ENCODE data around the gene PARP16.

PARP16 gene

GRCh38 chr15:65310431-65311137 lies 23.9 kb upstream of the PARP16 start:
- Histone ChIP-seq H3K36me3 (replicated peaks; ENCODE audit: low read depth, low read length) (no peaks in the 10 kb centered on the region), H3K4me2 (ENCODE audit: low read length) (no peak overlapping the region), H3K27me3 (ENCODE audit: low read depth, low read length) (peaks cover 20% of the 10 kb centered on the region), H3K27ac (ENCODE audit: low read length) (no peak overlapping the region), H3K4me3 (ENCODE audit: low read length) (no peak overlapping the region), H3K79me2 (ENCODE audit: low read length) (no peaks in the 10 kb centered on the region), H3K9ac (ENCODE audit: low read length) (no peak overlapping the region), H3K4me1 (ENCODE audit: low read length) (0 out of 2 replicates have a peak, but pooled peaks cover 4% of the 10 kb centered on the region), H2AFZ (ENCODE audit: low read depth, low read length) (no peak overlapping the region), H3K9me3 (ENCODE audit: insufficient read depth, low read length) (no peaks in the 10 kb centered on the region), H4K20me1 (ENCODE audit: insufficient read depth, low read length) (no peaks in the 10 kb centered on the region)
- TF ChIP-seq CTCF (IDR thresholded peaks at IDR 0.05; ENCODE audit: low read depth, low read length) (no peak), EZH2phosphoT487 (IDR thresholded peaks at IDR 0.05; ENCODE audit: low read depth) (no peak)

DNA sequence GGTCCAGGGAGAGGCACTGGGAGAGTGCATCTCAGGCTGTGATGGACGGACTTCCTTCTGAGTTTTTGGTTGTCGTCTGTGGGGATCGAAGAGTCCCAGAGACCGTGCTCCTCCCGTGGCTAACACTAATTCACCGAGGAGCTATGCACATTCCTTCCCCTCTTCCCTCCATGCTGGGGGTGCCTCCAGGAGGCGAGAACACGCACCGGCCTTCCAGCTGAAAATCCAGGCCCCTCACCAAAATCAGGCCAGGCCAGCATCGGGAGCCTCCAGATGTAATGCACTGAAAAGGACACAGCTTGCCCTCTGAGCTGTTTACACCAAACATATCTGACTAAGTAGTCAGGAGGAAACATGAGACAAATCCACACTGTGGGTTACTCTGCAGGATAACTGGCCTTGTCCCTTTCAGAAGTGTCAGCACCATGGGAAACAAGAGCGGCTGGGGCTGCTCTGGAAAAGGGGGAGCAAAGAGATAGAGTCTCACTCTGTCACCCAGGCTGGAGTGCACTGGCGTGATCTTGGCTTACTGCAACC lies 23.3 kb upstream of the PARP16 start:
- no peak overlapping the region for H3K4me2 ChIP-seq (ENCODE audit: low read length)
- no peak overlapping the region for H2AFZ ChIP-seq (ENCODE audit: low read depth, low read length)
- H3K4me3 ChIP-seq (ENCODE audit: low read length), result no peak overlapping the region
- H3K27ac ChIP-seq (ENCODE audit: low read length), result no peak overlapping the region
- H3K36me3 ChIP-seq (replicated peaks; ENCODE audit: low read depth, low read length), result no peaks in the 10 kb centered on the region
- H4K20me1 ChIP-seq (ENCODE audit: insufficient read depth, low read length), result no peaks in the 10 kb centered on the region
- H3K9me3 ChIP-seq (ENCODE audit: insufficient read depth, low read length), result no peaks in the 10 kb centered on the region
- no peaks in the 10 kb centered on the region for H3K79me2 ChIP-seq (ENCODE audit: low read length)
- no peak for TF ChIP-seq CTCF (IDR thresholded peaks at IDR 0.05; ENCODE audit: low read depth, low read length)
- TF ChIP-seq EZH2phosphoT487 (IDR thresholded peaks at IDR 0.05; ENCODE audit: low read depth), result no peak
- peaks cover 20% of the 10 kb centered on the region for H3K27me3 ChIP-seq (ENCODE audit: low read depth, low read length)
- H3K4me1 ChIP-seq (ENCODE audit: low read length), result peaks cover 9% of the 10 kb centered on the region
- H3K9ac ChIP-seq (ENCODE audit: low read length), result no peak overlapping the region

DNA sequence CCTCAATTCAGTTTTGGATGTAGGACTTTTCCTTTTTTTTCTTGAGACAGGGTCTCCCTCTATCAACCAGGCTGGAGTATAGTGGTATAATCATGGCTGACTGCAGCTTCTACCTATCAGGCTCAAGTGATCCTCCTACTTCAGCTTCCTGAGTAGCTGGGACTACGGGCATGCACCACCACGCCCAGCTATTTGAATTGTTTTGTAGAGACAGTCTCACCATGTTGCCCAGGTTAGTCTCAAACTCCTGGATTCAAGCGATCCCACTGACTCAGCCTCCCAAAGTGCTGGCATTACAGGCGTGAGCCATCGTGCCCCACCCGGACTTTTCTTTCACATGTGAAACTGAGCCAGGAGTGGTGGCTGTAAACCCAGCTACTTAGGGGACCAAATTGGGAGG lies 21.3 kb upstream of the PARP16 start:
- H2AFZ ChIP-seq (ENCODE audit: low read depth, low read length), result no peak overlapping the region
- H3K27ac ChIP-seq (ENCODE audit: low read length), result no peak overlapping the region
- H3K79me2 ChIP-seq (ENCODE audit: low read length), result no peaks in the 10 kb centered on the region
- H3K9ac ChIP-seq (ENCODE audit: low read length), result no peak overlapping the region
- no peak for TF ChIP-seq CTCF (IDR thresholded peaks at IDR 0.05; ENCODE audit: low read depth, low read length)
- no peak for TF ChIP-seq EZH2phosphoT487 (IDR thresholded peaks at IDR 0.05; ENCODE audit: low read depth)
- no peaks in the 10 kb centered on the region for H4K20me1 ChIP-seq (ENCODE audit: insufficient read depth, low read length)
- peaks cover 20% of the 10 kb centered on the region for H3K27me3 ChIP-seq (ENCODE audit: low read depth, low read length)
- H3K36me3 ChIP-seq (replicated peaks; ENCODE audit: low read depth, low read length), result no peaks in the 10 kb centered on the region
- H3K4me1 ChIP-seq (ENCODE audit: low read length), result peaks cover 15% of the 10 kb centered on the region
- H3K4me3 ChIP-seq (ENCODE audit: low read length), result no peak overlapping the region
- no peak overlapping the region for H3K4me2 ChIP-seq (ENCODE audit: low read length)
- H3K9me3 ChIP-seq (ENCODE audit: insufficient read depth, low read length), result no peaks in the 10 kb centered on the region

GRCh38 chr15:65306551-65306950 lies 19.9 kb upstream of the PARP16 start:
- H3K4me2 ChIP-seq (ENCODE audit: low read length), result no peak overlapping the region
- no peaks in the 10 kb centered on the region for H3K36me3 ChIP-seq (replicated peaks; ENCODE audit: low read depth, low read length)
- H3K27me3 ChIP-seq (ENCODE audit: low read depth, low read length), result peaks cover 13% of the 10 kb centered on the region
- no peak overlapping the region for H3K9ac ChIP-seq (ENCODE audit: low read length)
- no peaks in the 10 kb centered on the region for H3K9me3 ChIP-seq (ENCODE audit: insufficient read depth, low read length)
- H3K79me2 ChIP-seq (ENCODE audit: low read length), result no peaks in the 10 kb centered on the region
- no peak overlapping the region for H2AFZ ChIP-seq (ENCODE audit: low read depth, low read length)
- no peak overlapping the region for H3K4me3 ChIP-seq (ENCODE audit: low read length)
- no peak overlapping the region for H3K27ac ChIP-seq (ENCODE audit: low read length)
- TF ChIP-seq CTCF (IDR thresholded peaks at IDR 0.05; ENCODE audit: low read depth, low read length) (no peak), EZH2phosphoT487 (IDR thresholded peaks at IDR 0.05; ENCODE audit: low read depth) (no peak)
- H3K4me1 ChIP-seq (ENCODE audit: low read length), result peaks cover 15% of the 10 kb centered on the region
- no peaks in the 10 kb centered on the region for H4K20me1 ChIP-seq (ENCODE audit: insufficient read depth, low read length)
